Stomach (tissue), 9 donors: ENCODE data around the gene EHMT1. TPM values are rescaled to one million over a fixed set of nuclear protein-coding genes. Genes with fewer than 3 reads are reported as not detected.

ENCODE experiments used
- DNase-seq, 2 donors: peaks; one replicate each; pipeline versions ENCODE4 v3.0.0 to v3.0.0-alpha.2; 2013 to 2019
- H3K27ac ChIP-seq, 5 donors: fragments of 200-600 bp in 4 of 5; sonication (generic) in 4 of 5; one replicate each; pipeline ENCODE4 v1.5.1; 2013 to 2019; ENCODE audit warnings: mild to moderate bottlenecking in 1 of 5, moderate library complexity in 1 of 5
- H3K27me3 ChIP-seq, 3 donors: fragments of 200-600 bp; sonication (generic); one replicate each; pipeline ENCODE4 v1.5.1; 2017 to 2019; ENCODE audit warnings: mixed run types in 1 of 3
- H3K36me3 ChIP-seq, 4 donors: fragments of 200-600 bp; sonication (generic); 1 replicate in 3 of 4; 2 replicates in 1 of 4; pipeline ENCODE4 v1.5.1; 2016 to 2019
- H3K4me1 ChIP-seq, 4 donors: fragments of 200-600 bp; sonication (generic); one replicate each; pipeline ENCODE4 v1.5.1; 2016 to 2019
- H3K4me3 ChIP-seq, 4 donors: fragments of 200-600 bp; sonication (generic) in 3 of 4; one replicate each; pipeline ENCODE4 v1.5.1; 2016 to 2019; ENCODE audit warnings: mild to moderate bottlenecking in 1 of 4
- H3K9me3 ChIP-seq, 4 donors: fragments of 200-600 bp; sonication (generic); one replicate each; pipeline ENCODE4 v1.5.1; 2016 to 2019
- EP300 ChIP-seq: sonication (generic); formaldehyde crosslinking; IDR thresholded peaks from one replicate; pipeline ENCODE4 v1.6.1; 2017; ENCODE audit warnings: antibody characterized with exemption
- POLR2A ChIP-seq, 4 donors: fragments of 450-650 bp; IDR thresholded peaks; one replicate each; pipeline ENCODE4 v1.6.1; 2016; ENCODE audit warnings: antibody characterized with exemption in 4 of 4, control low read depth in 2 of 4, mild to moderate bottlenecking in 1 of 4, moderate library complexity in 1 of 4
- POLR2AphosphoS5 ChIP-seq, 3 donors: sonication (generic); formaldehyde crosslinking; IDR thresholded peaks; one replicate each; pipeline ENCODE4 v1.6.1; 2016; ENCODE audit warnings: antibody characterized with exemption in 3 of 3
- WGBS, 5 donors: extraction: QIAGEN DNeasy Blood & Tissue Kit in 3 of 5; methylation state at CpG; one replicate each; pipeline versions ENCODE4 v1.1.5 to v1.1.7; 2013 to 2018; 5-methylcytosine and 5-hydroxymethylcytosine counted together
- intact Hi-C: fragments of 100-400 bp; cut with DNase I; formaldehyde crosslinking; loops from one replicate; pipeline ENCODE4 v1.15.1; 2023; ENCODE audit warnings: low total_unique reads
- polyA plus RNA-seq, 3 donors: library from polyadenylated mRNA; stranded (reverse); fragments of 200-250 nt; gene quantifications; one replicate each; pipeline ENCODE4 v1.2.3, GENCODE V29; 2013
- total RNA-seq, 5 donors: library from RNA; depleted of rRNA; stranded (reverse); fragments of >200 nt; gene quantifications; one replicate each; pipeline versions ENCODE4 v1.1.0 to v1.2.3, GENCODE V29; 2014 to 2016
- TF ChIP-seq, protein P1 (sequence below), 7 experiments: fragments of 450-650 bp in 4 of 7; fragments of 200-600 bp in 3 of 7; sonication (generic) in 3 of 7; IDR thresholded peaks; one replicate each; pipeline ENCODE4 v1.5.1; 2016 to 2019; ENCODE audit warnings: antibody characterized with exemption in 7 of 7, control low read depth in 2 of 7, mild to moderate bottlenecking in 1 of 7
- donor health status: healthy with polysubstance abuse.
- donor health status: Bipolar disorder and iron deficiency.
- donor health status: healthy.

Gene EHMT1
- total and polyA plus RNA-seq, 8 donors = 23.9 to 419 (median 79.5) TPM

DNA sequence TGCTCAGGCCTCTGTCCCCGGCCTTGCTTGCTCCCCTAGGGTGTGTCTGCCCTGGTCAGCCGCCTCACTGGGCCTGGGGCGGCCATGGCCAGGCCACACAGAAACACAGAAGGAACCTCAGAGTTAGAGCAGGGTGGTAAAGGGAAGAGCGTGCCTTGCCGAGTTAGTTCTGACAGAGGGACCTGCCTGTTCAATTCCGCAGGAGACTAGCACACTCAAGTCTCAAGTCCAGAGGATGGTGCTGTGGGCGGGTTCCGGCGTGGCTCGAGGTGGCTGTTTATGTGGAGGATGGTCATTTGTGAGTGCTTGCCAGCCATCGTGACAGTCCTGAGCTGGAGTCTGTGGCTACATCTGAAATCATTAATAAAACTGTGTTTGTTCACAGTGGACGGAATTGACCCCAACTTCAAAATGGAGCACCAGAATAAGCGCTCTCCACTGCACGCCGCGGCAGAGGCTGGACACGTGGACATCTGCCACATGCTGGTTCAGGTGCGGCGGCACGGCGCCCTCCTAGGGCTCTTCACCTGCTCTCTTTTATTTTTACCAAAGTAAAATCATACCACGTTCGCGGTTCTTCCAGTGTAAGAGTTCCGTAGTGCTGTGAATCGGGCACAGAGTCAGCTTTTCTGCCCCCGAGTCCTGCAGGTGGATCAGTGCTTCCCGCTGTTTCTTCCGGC lies 163.2 kb downstream of the EHMT1 start:
- Histone ChIP-seq H3K4me1 (peaks cover 0 to 19% (median 10%) of the 10 kb centered on the region in 4 donors), H3K9me3 (no peaks in the 10 kb centered on the region), H3K4me3 (no peak overlapping the region), H3K36me3 (peaks cover 52 to 90% (median 90%) of the 10 kb centered on the region in 4 donors), H3K27ac (no peak overlapping the region), H3K27me3 (no peaks in the 10 kb centered on the region)
- intact Hi-C loops = no loop called here
- DNase-seq = no peak
- 93 to 96% (median 95%) methylated on average over 29 of the region's 29 CpGs for WGBS, 5 donors
- TF ChIP-seq, protein P1, sequence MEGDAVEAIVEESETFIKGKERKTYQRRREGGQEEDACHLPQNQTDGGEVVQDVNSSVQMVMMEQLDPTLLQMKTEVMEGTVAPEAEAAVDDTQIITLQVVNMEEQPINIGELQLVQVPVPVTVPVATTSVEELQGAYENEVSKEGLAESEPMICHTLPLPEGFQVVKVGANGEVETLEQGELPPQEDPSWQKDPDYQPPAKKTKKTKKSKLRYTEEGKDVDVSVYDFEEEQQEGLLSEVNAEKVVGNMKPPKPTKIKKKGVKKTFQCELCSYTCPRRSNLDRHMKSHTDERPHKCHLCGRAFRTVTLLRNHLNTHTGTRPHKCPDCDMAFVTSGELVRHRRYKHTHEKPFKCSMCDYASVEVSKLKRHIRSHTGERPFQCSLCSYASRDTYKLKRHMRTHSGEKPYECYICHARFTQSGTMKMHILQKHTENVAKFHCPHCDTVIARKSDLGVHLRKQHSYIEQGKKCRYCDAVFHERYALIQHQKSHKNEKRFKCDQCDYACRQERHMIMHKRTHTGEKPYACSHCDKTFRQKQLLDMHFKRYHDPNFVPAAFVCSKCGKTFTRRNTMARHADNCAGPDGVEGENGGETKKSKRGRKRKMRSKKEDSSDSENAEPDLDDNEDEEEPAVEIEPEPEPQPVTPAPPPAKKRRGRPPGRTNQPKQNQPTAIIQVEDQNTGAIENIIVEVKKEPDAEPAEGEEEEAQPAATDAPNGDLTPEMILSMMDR (IDR thresholded peaks at IDR 0.05) = no peak
- no peak for TF ChIP-seq POLR2A (IDR thresholded peaks at IDR 0.05)

DNA sequence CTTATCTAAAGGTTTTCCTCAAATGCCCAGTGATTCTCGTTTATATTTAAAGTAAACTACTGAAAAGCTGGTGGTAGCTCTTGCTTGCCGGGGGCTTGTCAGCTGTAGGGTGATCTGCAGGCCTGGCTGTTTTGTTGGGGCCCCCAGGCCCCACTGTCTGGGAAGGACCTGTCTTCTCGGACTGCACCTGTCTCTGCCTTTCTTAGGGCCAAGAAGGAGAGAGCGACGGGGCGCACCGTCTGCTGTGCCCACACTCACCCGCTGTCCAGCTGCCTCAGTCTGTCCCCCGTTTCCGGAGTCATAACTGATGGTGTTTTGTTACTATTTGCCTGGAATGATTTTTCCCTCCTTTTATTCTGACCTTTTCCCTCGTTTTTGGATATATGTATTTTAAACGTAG lies 164.7 kb downstream of the EHMT1 start:
- H3K27me3 ChIP-seq = no peaks in the 10 kb centered on the region
- H3K36me3 ChIP-seq = peaks cover 37 to 90% (median 88%) of the 10 kb centered on the region in 4 donors
- no peak overlapping the region for H3K4me3 ChIP-seq
- DNase-seq = no peak
- H3K9me3 ChIP-seq = no peaks in the 10 kb centered on the region
- WGBS, 5 donors = 87 to 91% (median 90%) methylated on average over 12 of the region's 12 CpGs
- peaks cover 6 to 30% (median 21%) of the 10 kb centered on the region in 4 donors for H3K4me1 ChIP-seq
- no peak overlapping the region for H3K27ac ChIP-seq
- intact Hi-C loops = no loop called here
- TF ChIP-seq POLR2AphosphoS5 (IDR thresholded peaks at IDR 0.05) (no peak), EP300 (no peak), POLR2A (IDR thresholded peaks at IDR 0.05) (no peak)
- TF ChIP-seq, protein P1 (IDR thresholded peaks at IDR 0.05) = no peak

DNA sequence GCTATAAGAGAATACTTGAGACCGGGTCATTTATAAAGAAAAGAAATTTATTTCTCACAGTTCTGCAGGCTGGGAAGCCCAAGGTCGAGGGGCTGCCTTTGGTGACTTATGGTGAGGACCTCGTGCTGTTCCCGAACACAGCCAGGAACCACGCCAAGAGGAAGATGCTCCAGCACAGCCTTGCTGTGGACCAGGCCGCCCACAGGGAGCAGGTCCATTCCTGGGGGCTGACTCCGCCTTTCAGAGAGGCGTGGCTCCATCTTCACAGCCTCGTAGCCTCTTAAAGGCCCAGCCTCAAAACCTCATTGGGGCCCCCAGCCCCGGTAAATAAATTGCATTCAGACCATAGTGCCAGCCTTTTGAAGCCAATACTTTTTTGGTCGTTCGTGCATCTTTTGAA lies 165.2 kb downstream of the EHMT1 start:
- peaks cover 32 to 90% (median 86%) of the 10 kb centered on the region in 4 donors for H3K36me3 ChIP-seq
- intact Hi-C loops = no loop called here
- H3K4me3 ChIP-seq = no peak overlapping the region
- no peaks in the 10 kb centered on the region for H3K27me3 ChIP-seq
- no peaks in the 10 kb centered on the region for H3K9me3 ChIP-seq
- DNase-seq = no peak
- no peak overlapping the region for H3K27ac ChIP-seq
- peaks cover 6 to 33% (median 24%) of the 10 kb centered on the region in 4 donors for H3K4me1 ChIP-seq
- TF ChIP-seq, protein P1 (IDR thresholded peaks at IDR 0.05) = no peak
- TF ChIP-seq POLR2AphosphoS5 (IDR thresholded peaks at IDR 0.05) = no peak
- TF ChIP-seq EP300 = no peak
- TF ChIP-seq POLR2A (IDR thresholded peaks at IDR 0.05) = no peak
- 78 to 87% (median 82%) methylated on average over 11 to 12 of the region's 12 CpGs for WGBS, 5 donors

DNA sequence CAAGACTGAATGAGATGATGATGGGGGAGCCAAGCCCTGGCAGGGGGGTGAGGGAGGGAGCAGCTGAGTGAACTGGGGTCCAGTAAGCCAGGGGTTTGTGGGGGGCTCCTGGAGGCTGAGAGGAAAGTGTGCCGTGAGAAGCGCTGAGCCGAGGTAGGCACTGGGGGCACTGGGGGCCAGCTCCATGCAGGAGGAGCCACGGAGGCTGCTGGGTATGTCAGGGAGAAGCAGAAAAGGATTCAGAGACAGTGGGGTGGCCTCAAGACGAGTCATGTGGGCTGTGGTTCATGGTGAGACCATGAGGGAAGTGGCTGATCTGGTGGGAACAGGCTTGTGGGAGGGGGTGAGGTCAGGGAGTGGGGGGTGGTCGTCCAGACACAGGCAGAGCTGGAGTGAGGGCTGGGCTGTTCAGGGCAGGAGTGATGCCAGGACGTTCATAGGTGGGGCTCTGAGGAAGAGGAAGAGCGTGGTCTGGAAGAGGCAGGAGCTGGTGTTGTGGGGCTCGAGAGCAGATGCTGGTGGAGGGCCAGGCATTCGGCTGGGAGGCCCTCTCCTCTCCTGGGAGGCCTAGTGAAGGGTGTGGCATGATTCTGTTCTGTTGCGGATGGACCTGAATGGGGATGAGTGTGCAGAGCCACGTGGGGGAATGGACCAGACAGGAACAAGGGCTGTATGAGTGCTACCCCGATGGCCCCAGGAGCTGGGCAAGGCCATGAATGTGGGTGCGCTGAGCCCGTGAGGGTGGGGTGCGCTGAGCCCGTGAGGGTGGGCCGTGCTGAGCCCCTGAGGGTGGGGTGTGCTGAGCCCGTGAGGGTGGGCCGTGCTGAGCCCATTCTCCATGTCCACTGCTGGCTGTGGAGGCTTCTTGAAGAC lies 166.1 kb downstream of the EHMT1 start:
- Histone ChIP-seq H3K27me3 (no peaks in the 10 kb centered on the region), H3K27ac (peak overlapping the region in 2 of 5 donors; percentile 8 to 51), H3K9me3 (no peaks in the 10 kb centered on the region), H3K36me3 (peaks cover 25 to 90% (median 84%) of the 10 kb centered on the region in 4 donors), H3K4me1 (peaks cover 6 to 37% (median 24%) of the 10 kb centered on the region in 4 donors), H3K4me3 (no peak overlapping the region)
- TF ChIP-seq POLR2A (IDR thresholded peaks at IDR 0.05) (no peak), EP300 (no peak), POLR2AphosphoS5 (IDR thresholded peaks at IDR 0.05) (no peak)
- TF ChIP-seq, protein P1 (IDR thresholded peaks at IDR 0.05) = no peak
- 81 to 86% (median 82%) methylated on average over 19 to 20 of the region's 20 CpGs for WGBS, 5 donors
- DNase-seq = no peak
- intact Hi-C loops = no loop called here
